Mesodermal cell (in vitro differentiated cells): ENCODE measurements around the gene KTI12. TPM values are rescaled to one million over a fixed set of nuclear protein-coding genes. Genes with fewer than 3 reads are reported as not detected.
"Not testable (repeated sequence)": the region's sequence is repeated elsewhere in the genome, so short reads cannot be mapped to it uniquely, and the experiment has no call there.

Experiments
- H3K27ac ChIP-seq: 2 replicates; pipeline ENCODE4 v1.7.0; 2013; ENCODE audit warnings: mild to moderate bottlenecking, low read depth, low read length, moderate library complexity; ENCODE audit not compliant: severe bottlenecking
- H3K36me3 ChIP-seq: 2 replicates; pipeline ENCODE4 v1.7.1; 2013; ENCODE audit warnings: mild to moderate bottlenecking, low read length, moderate library complexity; ENCODE audit not compliant: control insufficient read depth, insufficient read depth
- H3K4me1 ChIP-seq: one replicate; pipeline ENCODE4 v1.7.1; 2013; ENCODE audit warnings: mild to moderate bottlenecking, low read length; ENCODE audit not compliant: insufficient read depth, control insufficient read depth, poor library complexity, severe bottlenecking
- H3K4me3 ChIP-seq: 2 replicates; pipeline ENCODE4 v1.7.0; 2013; ENCODE audit warnings: low read length, control low read depth, mild to moderate bottlenecking; ENCODE audit not compliant: insufficient read depth, poor library complexity, severe bottlenecking; ENCODE audit errors: extremely low read depth
- H3K9me3 ChIP-seq: 2 replicates; pipeline ENCODE4 v1.7.1; 2013; ENCODE audit warnings: mild to moderate bottlenecking, low read length, moderate library complexity; ENCODE audit not compliant: control insufficient read depth
- WGBS, 2 experiments: methylation state at CpG; one replicate each; pipeline ENCODE4 v1.1.5; 2013; ENCODE audit warnings: missing lambda C conversion rate in 2 of 2; ENCODE audit not compliant: insufficient coverage in 2 of 2; 5-methylcytosine and 5-hydroxymethylcytosine counted together
- polyA plus RNA-seq, 2 experiments: library from polyadenylated mRNA; stranded (reverse); fragments of 50-300 nt; gene quantifications; one replicate each; pipeline ENCODE4 v1.2.3, GENCODE V29; 2013

The KTI12 gene, protein sequence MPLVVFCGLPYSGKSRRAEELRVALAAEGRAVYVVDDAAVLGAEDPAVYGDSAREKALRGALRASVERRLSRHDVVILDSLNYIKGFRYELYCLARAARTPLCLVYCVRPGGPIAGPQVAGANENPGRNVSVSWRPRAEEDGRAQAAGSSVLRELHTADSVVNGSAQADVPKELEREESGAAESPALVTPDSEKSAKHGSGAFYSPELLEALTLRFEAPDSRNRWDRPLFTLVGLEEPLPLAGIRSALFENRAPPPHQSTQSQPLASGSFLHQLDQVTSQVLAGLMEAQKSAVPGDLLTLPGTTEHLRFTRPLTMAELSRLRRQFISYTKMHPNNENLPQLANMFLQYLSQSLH
- polyA plus RNA-seq (2013, experiment 1 of 2), result 5.5 TPM
- 5.0 TPM for polyA plus RNA-seq (2013, experiment 2 of 2)

DNA sequence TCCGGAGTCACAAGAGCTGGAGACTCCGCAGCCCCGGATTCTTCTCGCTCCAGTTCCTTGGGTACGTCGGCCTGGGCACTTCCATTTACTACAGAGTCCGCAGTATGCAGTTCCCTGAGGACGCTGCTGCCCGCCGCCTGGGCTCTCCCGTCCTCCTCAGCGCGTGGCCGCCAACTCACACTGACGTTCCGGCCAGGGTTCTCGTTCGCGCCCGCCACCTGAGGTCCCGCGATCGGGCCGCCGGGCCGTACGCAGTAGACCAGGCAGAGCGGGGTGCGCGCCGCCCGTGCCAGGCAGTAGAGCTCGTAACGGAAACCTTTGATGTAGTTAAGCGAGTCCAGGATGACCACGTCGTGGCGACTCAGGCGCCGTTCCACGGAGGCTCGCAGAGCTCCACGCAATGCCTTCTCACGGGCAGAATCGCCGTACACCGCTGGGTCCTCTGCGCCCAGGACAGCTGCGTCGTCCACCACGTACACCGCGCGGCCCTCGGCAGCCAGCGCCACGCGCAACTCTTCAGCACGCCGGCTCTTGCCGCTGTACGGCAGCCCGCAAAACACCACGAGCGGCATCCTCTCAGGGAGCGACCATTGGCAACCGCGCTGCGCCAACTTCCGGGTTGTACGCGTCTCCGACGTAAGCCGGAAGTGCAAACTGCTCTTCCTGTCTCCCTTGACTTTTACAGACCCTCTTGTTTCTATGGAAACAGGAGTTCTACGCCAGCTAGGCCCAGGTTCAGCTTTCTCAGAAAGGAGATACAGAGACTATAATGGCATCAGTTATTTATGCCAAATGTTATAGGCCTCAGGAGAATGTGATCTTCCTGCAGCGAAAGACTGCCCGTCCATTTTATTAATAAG is at the start of gene KTI12:
Gene KTI12, minus strand, starts transcription at position 621 of the 860 bp plus-strand sequence. Its CDS starts 49 bp downstream, at position 572.
- 1 to 2% methylated on average over 64 to 75 of the region's 78 CpGs for WGBS, 2 experiments
- H3K9me3 ChIP-seq, result no peaks in the 10 kb centered on the region
- no peaks in the 10 kb centered on the region for H3K4me1 ChIP-seq
- peak within 1 kb of the TSS; percentile 80 for H3K4me3 ChIP-seq
- H3K36me3 ChIP-seq, result peaks cover 25% of the 10 kb centered on the region
- peak within 1 kb of the TSS; percentile 86 for H3K27ac ChIP-seq

DNA sequence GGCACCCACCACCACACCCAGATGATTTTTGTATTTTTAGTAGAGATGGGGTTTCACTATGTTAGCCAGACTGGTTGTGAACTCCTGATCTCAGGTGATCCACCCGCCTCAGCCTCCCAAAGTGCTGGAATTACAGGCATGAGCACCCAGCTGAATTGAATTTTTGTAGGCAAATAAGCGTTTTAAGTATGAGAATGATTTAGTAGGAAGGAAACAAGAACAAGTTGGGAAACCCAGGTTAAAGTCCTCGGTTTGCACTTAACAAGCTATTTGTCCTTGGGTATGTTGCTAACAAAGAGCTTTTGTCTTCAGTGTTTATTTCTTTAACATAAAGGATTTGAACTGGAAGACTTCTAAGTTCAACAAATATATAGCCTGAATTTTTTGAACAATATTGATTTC is 46.4 kb upstream of the KTI12 start:
- no peak overlapping the region for H3K27ac ChIP-seq
- no peaks in the 10 kb centered on the region for H3K9me3 ChIP-seq
- WGBS, 2 experiments, result 87 to 90% methylated on average over 3 of the region's 3 CpGs
- H3K4me3 ChIP-seq, result no peak overlapping the region
- peaks cover 44% of the 10 kb centered on the region for H3K36me3 ChIP-seq
- H3K4me1 ChIP-seq, result no peaks in the 10 kb centered on the region

DNA sequence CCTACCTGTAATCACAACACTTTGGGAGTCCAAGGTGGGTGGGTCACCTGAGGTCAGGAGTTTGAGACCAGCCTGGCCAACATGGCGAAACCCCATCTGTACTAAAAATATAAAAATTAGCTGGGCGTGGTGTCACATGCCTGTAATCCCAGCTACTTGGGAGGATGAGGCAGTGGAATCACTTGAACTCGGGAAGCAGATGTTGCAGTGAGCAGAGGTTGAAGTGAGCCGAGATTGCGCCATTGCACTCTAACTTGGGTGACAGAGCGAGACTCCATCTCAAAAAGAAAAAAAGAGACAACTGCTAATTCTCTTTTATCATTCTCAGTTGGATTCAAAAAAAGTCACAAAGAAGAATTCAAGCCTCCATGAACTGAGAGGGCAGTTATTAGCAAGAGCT is 43.7 kb upstream of the KTI12 start:
- H3K27ac ChIP-seq, H3K4me3 ChIP-seq, H3K4me1 ChIP-seq, H3K9me3 ChIP-seq: not testable (repeated sequence)
- peaks cover 52% of the 10 kb centered on the region for H3K36me3 ChIP-seq
- WGBS, 2 experiments, result 89 to 93% methylated on average over 5 of the region's 6 CpGs

DNA sequence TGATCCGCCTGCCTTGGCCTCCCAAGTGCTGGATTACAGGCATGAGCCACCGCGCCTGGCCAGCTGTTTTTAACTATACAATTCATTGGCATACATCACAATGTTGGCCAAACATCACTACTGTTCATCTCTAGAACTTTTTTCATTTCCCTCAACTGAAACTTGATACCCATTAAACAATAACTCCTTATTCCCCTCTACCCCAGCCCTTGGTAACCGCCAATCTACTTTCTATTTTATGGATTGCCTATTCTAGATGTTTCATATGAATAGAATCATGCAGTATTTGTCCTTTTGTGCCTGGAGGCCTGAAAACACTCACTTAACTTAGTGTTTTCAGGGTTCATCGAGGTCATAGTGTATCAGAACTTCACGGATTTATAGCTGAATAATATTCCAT is 38.7 kb upstream of the KTI12 start:
- no peak overlapping the region for H3K4me3 ChIP-seq
- 84 to 98% methylated on average over 2 to 3 of the region's 6 CpGs for WGBS, 2 experiments
- H3K27ac ChIP-seq, result no peak overlapping the region
- peaks cover 70% of the 10 kb centered on the region for H3K36me3 ChIP-seq
- H3K9me3 ChIP-seq, result no peaks in the 10 kb centered on the region
- H3K4me1 ChIP-seq, result no peaks in the 10 kb centered on the region

DNA sequence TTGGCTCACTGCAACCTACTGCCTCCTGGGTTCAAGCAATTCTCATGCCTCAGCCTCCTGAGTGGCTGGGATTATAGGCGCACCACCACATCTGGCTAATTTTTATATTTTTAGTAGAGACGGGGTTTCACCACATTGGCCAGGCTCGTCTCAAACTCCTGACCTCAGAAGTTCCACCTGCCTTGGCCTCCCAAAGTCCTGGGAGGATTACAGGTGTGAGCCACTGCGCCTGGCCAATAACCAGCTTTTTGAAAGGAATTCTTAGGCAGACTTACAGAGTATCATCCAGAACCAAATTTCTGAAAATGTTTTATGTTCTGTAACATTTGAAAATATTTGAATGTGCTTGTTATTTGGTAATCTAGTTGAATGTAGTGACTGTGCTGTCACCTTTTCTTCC is 37.1 kb upstream of the KTI12 start:
- H3K4me3 ChIP-seq, result no peak overlapping the region
- H3K9me3 ChIP-seq, result no peaks in the 10 kb centered on the region
- 96 to 100% methylated on average over 1 to 4 of the region's 4 CpGs for WGBS, 2 experiments
- H3K36me3 ChIP-seq, result peaks cover 72% of the 10 kb centered on the region
- H3K27ac ChIP-seq, result no peak overlapping the region
- no peaks in the 10 kb centered on the region for H3K4me1 ChIP-seq

DNA sequence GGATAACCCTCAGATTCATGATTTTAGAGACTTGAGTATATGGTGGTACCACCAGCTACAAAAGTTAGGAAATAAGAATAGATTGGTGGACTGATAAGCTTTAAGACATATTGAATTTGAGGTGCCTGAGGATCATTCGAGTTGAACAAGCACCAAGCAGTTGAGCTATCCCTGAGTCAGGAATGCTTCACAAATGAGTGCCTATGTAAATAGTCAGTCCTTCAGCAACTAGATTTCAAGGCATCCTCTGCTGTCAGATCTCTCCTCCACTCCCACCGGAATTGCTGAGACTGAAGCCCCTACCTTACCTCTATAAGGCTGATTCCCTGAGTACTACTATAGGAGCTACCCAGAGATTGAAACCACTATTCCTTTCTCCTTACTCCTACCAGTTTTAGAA is 29.6 kb upstream of the KTI12 start:
- Histone ChIP-seq H3K4me1 (peaks cover 5% of the 10 kb centered on the region), H3K4me3 (no peak overlapping the region), H3K9me3 (no peaks in the 10 kb centered on the region), H3K36me3 (peaks cover 78% of the 10 kb centered on the region), H3K27ac (no peak overlapping the region)
- 86 to 100% methylated on average over 1 to 2 of the region's 2 CpGs for WGBS, 2 experiments

DNA sequence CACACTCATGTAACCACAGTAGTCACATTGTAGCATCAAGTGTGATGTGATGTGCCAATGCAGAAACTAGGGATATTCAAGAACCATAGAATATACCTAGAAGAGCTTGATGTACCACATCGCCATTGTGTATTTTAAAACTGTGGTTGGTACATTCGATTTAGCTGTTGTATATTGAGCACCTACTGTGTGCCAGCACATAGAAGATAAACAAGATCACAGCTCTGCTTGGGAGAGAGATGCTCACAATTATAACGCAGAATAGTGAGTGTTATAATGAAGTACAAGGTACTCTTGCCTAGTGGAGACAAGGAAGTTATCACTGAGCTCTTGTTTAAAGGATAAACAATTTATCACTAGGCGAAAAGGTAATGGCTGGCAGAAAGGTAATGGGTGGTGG is 27.2 kb upstream of the KTI12 start:
- H3K4me3 ChIP-seq, result no peak overlapping the region
- no peaks in the 10 kb centered on the region for H3K9me3 ChIP-seq
- 90 to 95% methylated on average over 2 to 3 of the region's 4 CpGs for WGBS, 2 experiments
- H3K36me3 ChIP-seq, result peaks cover 63% of the 10 kb centered on the region
- H3K27ac ChIP-seq, result no peak overlapping the region
- peaks cover 5% of the 10 kb centered on the region for H3K4me1 ChIP-seq

DNA sequence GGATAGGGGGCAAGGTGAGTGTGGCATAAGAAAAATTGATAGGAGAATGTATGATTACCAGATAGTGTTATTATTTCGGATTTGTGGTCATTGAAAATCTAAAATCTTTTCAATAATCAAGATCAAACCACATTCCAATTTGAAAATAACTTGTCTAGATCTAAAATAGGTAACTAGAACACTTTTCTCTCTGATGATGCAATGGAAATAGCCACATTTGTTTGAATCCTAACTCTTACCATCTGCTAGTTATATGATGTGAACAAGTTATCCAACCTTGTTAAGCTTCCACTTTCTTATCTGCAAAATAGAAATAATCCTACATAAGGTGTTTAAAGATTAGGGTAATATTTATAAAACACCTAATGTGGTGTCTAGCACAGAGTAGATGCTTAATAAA is 26.3 kb upstream of the KTI12 start:
- no peaks in the 10 kb centered on the region for H3K9me3 ChIP-seq
- peaks cover 5% of the 10 kb centered on the region for H3K4me1 ChIP-seq
- no CpG with 5 or more reads among the region's 1 CpG for WGBS, 2 experiments
- H3K4me3 ChIP-seq, result no peak overlapping the region
- no peak overlapping the region for H3K27ac ChIP-seq
- peaks cover 54% of the 10 kb centered on the region for H3K36me3 ChIP-seq

DNA sequence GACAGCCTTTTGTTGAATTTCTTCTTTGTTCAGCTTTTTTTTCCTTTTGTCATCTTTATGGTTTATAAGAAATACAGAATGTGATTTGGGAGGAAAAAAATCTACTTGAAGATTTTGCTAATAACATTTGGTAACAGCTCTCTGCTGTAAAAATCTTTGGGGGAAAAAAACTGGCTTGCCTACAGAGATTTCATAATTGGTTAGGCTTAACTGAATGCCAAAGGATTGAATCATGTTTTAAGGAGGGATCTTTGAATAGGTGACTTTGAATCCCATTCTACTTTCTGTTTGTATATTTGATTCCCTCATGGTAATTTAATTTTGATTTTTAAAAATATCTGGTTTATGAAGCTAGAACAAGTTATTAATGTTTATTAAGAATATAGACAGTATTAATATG is 25.7 kb upstream of the KTI12 start:
- Histone ChIP-seq H3K4me3 (no peak overlapping the region), H3K4me1 (peaks cover 5% of the 10 kb centered on the region), H3K9me3 (no peaks in the 10 kb centered on the region), H3K36me3 (peaks cover 48% of the 10 kb centered on the region), H3K27ac (no peak overlapping the region)

DNA sequence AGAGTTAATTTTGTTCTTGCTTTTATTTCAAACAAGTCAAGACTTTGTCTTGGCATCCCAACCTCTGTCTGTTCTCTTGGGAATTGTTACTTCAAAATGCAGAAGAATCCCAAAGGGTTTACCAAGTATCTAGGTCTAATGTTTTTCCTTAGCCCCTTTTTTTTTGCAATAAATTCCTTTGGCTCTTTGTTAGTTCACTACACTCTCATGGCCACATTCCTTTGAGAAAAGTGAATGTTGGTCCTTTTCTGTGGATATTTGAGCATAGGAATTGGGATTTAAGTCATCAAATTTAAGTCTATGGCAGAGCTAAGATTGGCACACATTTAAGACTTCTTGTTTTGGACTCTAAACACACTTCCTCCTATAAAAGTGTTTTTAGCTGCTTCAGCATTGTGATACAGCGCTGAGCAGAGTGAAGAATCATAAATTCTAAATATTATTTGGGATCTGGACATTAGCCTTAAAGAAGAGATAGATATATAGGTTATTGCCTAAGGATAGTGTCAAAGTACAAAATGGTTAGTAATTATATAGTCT is 24.3 kb upstream of the KTI12 start:
- Histone ChIP-seq H3K9me3 (no peaks in the 10 kb centered on the region), H3K27ac (no peak overlapping the region), H3K4me1 (peaks cover 7% of the 10 kb centered on the region), H3K36me3 (peaks cover 43% of the 10 kb centered on the region), H3K4me3 (peak overlapping the region; percentile 93)
- WGBS, 2 experiments, result no CpG with 5 or more reads among the region's 1 CpG
